CD4-positive, alpha-beta T cell treated with Interleukin-1 beta for 1 hour (primary cell): ENCODE data around the gene PRM3.
"Not testable (repeated sequence)": the region's sequence is repeated elsewhere in the genome, so short reads cannot be mapped to it uniquely, and the experiment has no call there.

Experiments
- DNase-seq, 2 donors: peaks; one replicate each; pipeline ENCODE4 v3.0.0-alpha.2; 2020 to 2022

Gene PRM3

GRCh38 chr16:11303405-11304138 is 30.1 kb upstream of the PRM3 start:
- DNase-seq = no peak

DNA sequence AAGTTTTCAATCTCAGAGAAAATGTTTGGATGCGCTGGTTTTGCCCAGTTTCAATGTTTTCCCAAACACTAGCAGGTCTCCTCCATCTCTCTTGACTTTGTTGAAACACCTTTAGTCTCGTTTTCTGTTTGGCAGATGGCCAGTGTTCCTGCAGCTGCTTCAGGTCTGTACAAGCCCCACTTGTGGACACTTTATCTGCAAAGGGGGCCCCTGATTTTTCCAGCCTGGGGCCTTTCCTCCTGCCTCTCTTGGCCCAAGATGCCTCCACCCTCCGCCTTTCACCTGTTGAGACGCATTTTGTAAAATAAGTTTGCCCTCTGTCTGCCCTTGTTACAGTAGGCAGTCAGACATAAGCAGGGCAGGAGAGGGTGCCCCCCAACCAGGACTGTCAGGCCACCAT is 29.5 kb upstream of the PRM3 start:
- DNase-seq = no peak

DNA sequence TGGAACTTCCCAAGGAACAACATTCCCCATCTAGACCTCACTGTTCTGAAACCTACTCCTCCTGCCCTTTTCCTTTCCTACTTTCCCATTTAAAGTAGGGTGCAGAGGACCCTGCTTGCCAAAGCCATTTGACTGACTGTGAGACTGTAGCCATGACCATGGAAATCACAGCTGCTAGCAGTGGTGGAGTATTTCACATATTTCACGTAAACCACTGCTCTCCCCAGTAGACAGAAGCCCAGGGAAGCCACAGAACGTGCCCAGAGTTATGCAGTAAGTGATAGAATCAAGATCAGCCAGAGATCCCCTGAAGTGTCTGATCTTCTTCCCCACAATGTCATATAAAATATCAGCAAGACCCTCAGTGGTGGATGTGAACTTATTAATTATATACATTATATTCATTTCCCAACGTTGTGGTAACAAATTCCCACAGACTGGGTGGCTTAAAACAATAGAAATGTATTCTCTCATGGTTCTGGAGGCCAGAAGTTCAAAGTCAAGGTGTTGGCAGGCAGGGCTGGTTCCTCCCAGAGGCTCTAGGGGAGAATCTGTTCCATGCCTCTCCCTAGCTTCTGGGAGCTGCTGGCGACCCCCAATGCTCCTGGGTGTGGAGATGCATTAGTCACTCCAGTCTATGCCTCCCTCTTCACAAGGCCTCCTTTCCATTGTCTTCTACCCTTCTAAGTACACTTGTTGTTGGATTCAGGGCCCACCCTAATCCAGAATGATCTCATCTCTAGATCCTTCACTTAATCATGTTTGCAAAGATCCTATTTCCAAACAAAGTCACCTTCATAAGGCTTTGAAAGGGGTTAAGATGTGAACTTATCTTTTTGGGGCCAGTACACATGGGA is 28.4 kb upstream of the PRM3 start:
- no peak for DNase-seq

- no peak for DNase-seq
Observed at GRCh38 chr16:11300560-11300892, 27.1 kb upstream of the PRM3 start.

GRCh38 chr16:11299865-11300559 is 26.6 kb upstream of the PRM3 start:
- no peak for DNase-seq

DNA sequence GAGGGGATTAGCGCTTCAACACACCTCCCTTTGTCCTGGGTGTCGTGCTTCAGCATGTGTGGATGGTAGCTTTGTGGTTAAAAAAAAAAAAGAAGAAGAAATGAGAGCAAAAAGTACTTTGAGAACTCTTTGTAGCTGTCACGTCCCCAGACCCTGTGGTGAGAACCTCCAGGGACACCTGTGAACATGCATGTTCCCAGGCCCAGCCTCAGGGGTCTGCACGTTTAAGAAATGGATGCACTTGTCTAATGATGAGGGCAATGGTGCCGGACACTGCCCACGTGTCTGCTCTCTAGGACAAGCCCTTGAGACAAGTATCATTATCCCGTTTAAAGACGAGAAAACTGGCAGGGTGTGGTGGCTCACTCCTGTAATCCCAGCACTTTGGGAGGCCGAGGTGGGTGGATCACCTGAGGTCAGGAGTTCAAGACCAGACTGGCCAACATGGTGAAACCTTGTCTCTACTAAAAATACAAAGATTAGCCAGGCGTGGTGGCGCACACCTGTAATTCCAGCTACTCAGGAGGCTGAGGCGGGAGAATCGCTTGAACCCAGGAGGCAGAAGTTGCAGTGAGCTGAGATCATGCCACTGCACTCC is 25.6 kb upstream of the PRM3 start:
- DNase-seq = not testable (repeated sequence)

- no peak for DNase-seq
Observed at GRCh38 chr16:11298143-11298900, 24.9 kb upstream of the PRM3 start.

DNA sequence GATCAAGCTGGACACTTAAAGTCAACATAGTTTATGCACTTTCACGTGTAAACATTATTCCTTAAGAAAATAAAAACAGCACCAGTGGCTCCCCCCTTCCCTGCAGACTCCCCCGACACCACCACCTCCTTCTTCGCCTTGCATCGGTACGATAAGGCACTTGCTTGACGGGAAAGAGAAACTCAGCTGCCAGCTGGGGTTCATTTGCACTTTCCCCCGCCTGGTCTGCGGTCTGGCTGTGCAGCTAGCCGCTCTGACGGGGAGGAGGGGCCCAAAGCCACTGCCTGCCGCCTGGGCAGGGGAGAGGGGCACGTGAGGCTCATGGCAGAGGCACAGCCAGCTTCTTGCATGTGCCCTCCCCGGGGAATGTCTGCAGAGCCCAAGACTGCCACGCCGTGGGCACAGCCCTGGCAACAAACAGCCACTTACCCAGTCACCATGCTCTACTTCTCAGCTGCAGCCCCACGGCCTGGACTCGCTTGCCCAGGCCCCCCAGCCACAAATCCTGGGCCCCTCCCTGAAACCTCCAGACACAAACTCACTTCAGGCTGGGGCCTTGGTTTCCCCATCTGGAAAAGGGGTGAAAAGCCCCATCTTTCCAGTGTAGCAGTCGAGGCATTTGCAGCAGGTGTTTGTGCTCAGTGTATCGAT is 24.2 kb upstream of the PRM3 start:
- peak; percentile 60 to 88 for DNase-seq

- DNase-seq = no peak
Observed at GRCh38 chr16:11296706-11297491, 23.5 kb upstream of the PRM3 start.

DNA sequence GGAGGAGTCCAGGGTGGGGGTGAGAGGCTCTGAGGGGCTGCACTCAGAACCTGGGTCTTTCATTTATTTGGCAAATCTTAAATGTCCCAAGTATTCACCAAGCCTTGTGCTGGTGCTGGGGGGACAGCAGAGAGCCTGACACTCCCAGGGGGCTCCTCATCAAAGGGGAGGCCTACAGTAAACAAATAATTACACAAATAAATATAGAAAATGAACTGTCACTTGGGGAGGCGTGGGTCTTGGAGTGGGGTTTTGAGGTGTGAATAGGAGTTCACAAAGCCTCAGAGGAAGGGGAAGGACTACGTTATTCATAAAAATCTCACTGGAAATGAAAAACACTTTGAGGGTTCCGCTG is 22.9 kb upstream of the PRM3 start:
- no peak for DNase-seq

GRCh38 chr16:11295672-11296071 is 22.2 kb upstream of the PRM3 start:
- DNase-seq = no peak

GRCh38 chr16:11292076-11292748 is 18.8 kb upstream of the PRM3 start:
- DNase-seq = no peak

- no peak for DNase-seq
Observed at GRCh38 chr16:11291091-11291703, 17.8 kb upstream of the PRM3 start.

DNA sequence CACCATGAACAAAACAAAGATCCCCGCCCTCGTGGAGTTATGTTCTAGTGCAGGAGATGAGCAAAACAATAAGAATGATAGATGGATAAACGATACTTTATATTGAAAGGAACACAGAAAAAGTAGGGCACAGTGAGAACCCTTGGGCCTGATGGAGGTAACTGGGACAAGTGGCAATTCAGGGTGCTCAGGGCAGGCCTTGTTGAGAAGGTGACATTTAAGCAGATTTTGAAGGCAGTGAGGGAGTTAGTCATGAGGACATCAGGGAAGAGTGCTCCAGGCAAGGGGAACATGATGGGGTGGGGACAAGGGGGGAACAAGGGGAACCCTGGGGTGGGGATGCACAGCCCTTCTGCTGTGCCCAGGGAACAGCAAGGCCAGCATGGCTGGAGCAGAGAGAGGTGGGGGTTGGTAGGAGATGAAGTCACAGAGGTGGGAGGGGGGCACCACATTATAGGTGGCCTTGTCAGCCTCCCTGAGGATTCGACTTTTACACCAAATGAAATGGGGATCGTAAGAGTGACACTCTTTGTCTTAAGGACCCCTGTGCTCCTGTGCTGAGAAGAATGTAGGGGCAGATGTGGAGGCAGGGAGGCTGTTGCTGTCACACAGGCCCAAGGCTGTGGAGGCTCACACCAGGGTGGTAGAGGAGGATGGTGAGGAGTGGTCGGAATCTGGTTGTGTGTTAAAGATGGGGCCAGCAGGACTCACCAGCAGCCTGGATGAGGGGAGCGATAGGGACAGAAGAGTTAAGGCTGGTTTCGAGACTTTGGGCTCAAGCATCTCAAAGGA is 16.9 kb upstream of the PRM3 start:
- no peak for DNase-seq

- not testable (repeated sequence) for DNase-seq
Observed at GRCh38 chr16:11289696-11290095, 16.3 kb upstream of the PRM3 start.

DNA sequence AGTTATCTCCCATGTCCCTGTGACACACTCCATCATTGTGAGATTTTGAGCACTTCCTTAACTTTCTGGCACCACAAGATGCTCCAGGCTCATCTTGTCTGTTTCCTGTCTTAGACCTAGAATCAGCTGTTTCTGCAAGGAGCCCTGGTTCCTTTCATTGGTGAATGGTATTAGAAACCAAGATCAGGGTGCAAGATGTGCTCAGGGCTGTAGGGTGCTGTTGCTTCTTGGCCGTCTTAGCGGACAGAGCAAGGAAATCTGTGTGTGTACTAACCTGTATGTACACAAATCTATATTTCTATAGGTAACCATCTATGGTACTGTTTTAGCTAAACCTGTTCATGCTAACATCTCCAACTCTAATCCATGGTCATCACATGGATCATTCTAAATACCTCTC is 15.8 kb upstream of the PRM3 start:
- no peak for DNase-seq

DNA sequence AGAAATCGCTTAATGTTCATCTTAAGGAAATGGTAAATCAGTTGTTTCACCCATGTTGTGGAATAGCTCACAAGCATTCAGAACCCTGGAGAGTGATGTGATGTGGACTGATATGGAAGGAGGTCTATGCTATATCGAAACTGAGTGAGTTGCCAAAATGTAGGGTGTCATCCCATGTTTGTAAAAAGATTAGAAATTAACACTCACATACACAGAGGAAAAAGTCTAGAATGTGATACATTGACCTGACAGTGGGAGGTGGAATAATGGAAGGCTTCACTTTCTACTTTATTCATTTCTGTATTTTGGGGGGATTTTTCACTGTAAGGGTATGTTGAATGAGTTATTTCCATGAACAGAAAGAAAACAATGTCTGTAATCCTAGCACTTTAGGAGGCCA is 12.4 kb upstream of the PRM3 start:
- DNase-seq = no peak

DNA sequence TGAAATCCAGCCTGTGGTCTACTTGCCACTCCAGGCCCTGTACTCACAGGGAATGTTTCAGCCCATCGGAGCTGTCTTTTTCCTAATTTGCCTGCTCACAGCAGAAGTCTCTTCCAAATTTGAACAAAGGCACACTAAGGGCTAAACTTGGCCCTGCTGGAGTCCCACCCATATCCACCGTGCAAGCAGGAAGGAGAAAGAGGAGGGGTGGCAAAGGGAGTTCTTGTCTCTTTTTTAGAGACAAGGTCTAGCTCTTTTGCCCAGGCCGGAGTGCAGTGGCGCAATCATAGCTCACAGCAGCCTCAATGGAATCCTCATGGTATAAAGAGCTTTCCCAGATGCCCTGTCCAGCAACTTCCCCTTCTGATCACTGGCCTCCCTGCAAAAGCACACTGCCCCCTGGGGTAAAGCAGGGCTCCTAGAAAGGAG is 10.4 kb upstream of the PRM3 start:
- no peak for DNase-seq
